Gastrocnemius medialis (tissue), 4 donors: ENCODE results near the gene TAOK3.

Experiments
- CTCF ChIP-seq, 5 experiments: fragments of 450-650 bp in 3 of 5; fragments of 200-600 bp in 2 of 5; sonication (generic) in 2 of 5; IDR thresholded peaks in 4 of 5; conservative IDR thresholded peaks in 1 of 5; 1 replicate in 4 of 5; 2 replicates in 1 of 5; pipeline ENCODE4 v1.5.1; 2016 to 2019; ENCODE audit warnings: antibody characterized with exemption in 5 of 5, mild to moderate bottlenecking in 3 of 5, moderate library complexity in 3 of 5
- POLR2A ChIP-seq, 2 donors: fragments of 450-650 bp; IDR thresholded peaks; one replicate each; pipeline ENCODE4 v1.6.1; 2017; ENCODE audit warnings: antibody characterized with exemption in 2 of 2, mild to moderate bottlenecking in 2 of 2, moderate library complexity in 2 of 2

GRCh38 chr12:118238888-118239287 lies 133.8 kb downstream of the TAOK3 start:
- TF ChIP-seq POLR2A (IDR thresholded peaks at IDR 0.05) (no peak), CTCF (IDR thresholded peaks at IDR 0.05 in 4 of 5, conservative IDR thresholded peaks at IDR 0.05 in 1 of 5) (no peak)
